Stimulated activated effector memory CD8-positive, alpha-beta T cell treated with anti-CD3 and anti-CD28 coated beads, Interleukin-12 subunit alpha, Interleukin-12 subunit beta, amount 100 ng/mL, for 72 hours (primary cell): ENCODE results near the gene PPP3CB.

Source experiments
- ATAC-seq: fragments of 150-1000 bp; cut with Tn5 transposase; 2 replicates; pipeline ENCODE4 v1.10.0; 2021
- DNase-seq, 2 donors: peaks; one replicate each; pipeline ENCODE4 v3.0.0; 2021 to 2022; ENCODE audit warnings: low spot score in 2 of 2
- H3K27ac Mint-ChIP-seq: one replicate; pipeline ENCODE4 v1.8.0; 2022; ENCODE audit warnings: mild to moderate bottlenecking, mixed read lengths
- H3K36me3 Mint-ChIP-seq: one replicate; pipeline ENCODE4 v1.8.0; 2022; ENCODE audit warnings: mild to moderate bottlenecking, mixed read lengths
- H3K4me1 Mint-ChIP-seq: one replicate; pipeline ENCODE4 v1.8.0; 2022; ENCODE audit warnings: mixed read lengths
- H3K4me3 Mint-ChIP-seq: one replicate; pipeline ENCODE4 v1.8.0; 2022; ENCODE audit warnings: mild to moderate bottlenecking, mixed read lengths
- H3K9me3 Mint-ChIP-seq: one replicate; pipeline ENCODE4 v1.8.0; 2022; ENCODE audit warnings: mixed read lengths

Gene PPP3CB

GRCh38 chr10:73495884-73496674, at the start of gene PPP3CB:
Gene PPP3CB, minus strand, starts transcription at chr10:73496024. Its CDS starts 135 bp downstream, at chr10:73495889.
- Mint-ChIP-seq H3K27ac (peak within 1 kb of the TSS; percentile 92), H3K4me3 (peak within 1 kb of the TSS; percentile 78), H3K4me1 (peaks cover 39% of the 10 kb centered on the region), H3K36me3 (peaks cover 25% of the 10 kb centered on the region), H3K9me3 (no peaks in the 10 kb centered on the region)
- ATAC-seq: peak; percentile 83
- no peak for DNase-seq

- H3K9me3 Mint-ChIP-seq: no peaks in the 10 kb centered on the region
- no peak overlapping the region for H3K27ac Mint-ChIP-seq
- H3K36me3 Mint-ChIP-seq: no peaks in the 10 kb centered on the region
- DNase-seq (no peak), ATAC-seq (no peak)
- H3K4me3 Mint-ChIP-seq: no peak overlapping the region
- H3K4me1 Mint-ChIP-seq: no peaks in the 10 kb centered on the region
Observed at GRCh38 chr10:73545357-73545756, 49.5 kb upstream of the PPP3CB start.

GRCh38 chr10:73537709-73538108, 41.9 kb upstream of the PPP3CB start:
- Mint-ChIP-seq H3K36me3 (peaks cover 6% of the 10 kb centered on the region), H3K27ac (peak overlapping the region; percentile 21), H3K4me3 (no peak overlapping the region), H3K4me1 (peaks cover 10% of the 10 kb centered on the region), H3K9me3 (no peaks in the 10 kb centered on the region)
- no peak for DNase-seq
- ATAC-seq: no peak

- Mint-ChIP-seq H3K9me3 (no peaks in the 10 kb centered on the region), H3K36me3 (peaks cover 6% of the 10 kb centered on the region), H3K4me1 (peaks cover 10% of the 10 kb centered on the region), H3K27ac (peak overlapping the region; percentile 21), H3K4me3 (no peak overlapping the region)
- ATAC-seq: no peak
- no peak for DNase-seq
Observed at GRCh38 chr10:73537288-73537687, 41.5 kb upstream of the PPP3CB start.

- Mint-ChIP-seq H3K27ac (no peak overlapping the region), H3K4me3 (no peak overlapping the region), H3K9me3 (no peaks in the 10 kb centered on the region), H3K36me3 (peaks cover 6% of the 10 kb centered on the region), H3K4me1 (peaks cover 10% of the 10 kb centered on the region)
- DNase-seq (no peak), ATAC-seq (no peak)
Observed at GRCh38 chr10:73534857-73535256, 39.0 kb upstream of the PPP3CB start.

- ATAC-seq: peak; percentile 86
- H3K27ac Mint-ChIP-seq: no peak overlapping the region
- no peaks in the 10 kb centered on the region for H3K4me1 Mint-ChIP-seq
- DNase-seq: peak; percentile 24 to 59
- peaks cover 4% of the 10 kb centered on the region for H3K36me3 Mint-ChIP-seq
- H3K9me3 Mint-ChIP-seq: no peaks in the 10 kb centered on the region
- H3K4me3 Mint-ChIP-seq: no peak overlapping the region
Observed at GRCh38 chr10:73529089-73529832, 33.4 kb upstream of the PPP3CB start.

GRCh38 chr10:73522263-73522662, 26.4 kb upstream of the PPP3CB start:
- H3K27ac Mint-ChIP-seq: no peak overlapping the region
- H3K36me3 Mint-ChIP-seq: peaks cover 4% of the 10 kb centered on the region
- H3K4me1 Mint-ChIP-seq: no peaks in the 10 kb centered on the region
- DNase-seq (no peak), ATAC-seq (no peak)
- H3K4me3 Mint-ChIP-seq: no peak overlapping the region
- H3K9me3 Mint-ChIP-seq: no peaks in the 10 kb centered on the region

GRCh38 chr10:73519336-73519735, 23.5 kb upstream of the PPP3CB start:
- no peak for DNase-seq
- peaks cover 4% of the 10 kb centered on the region for H3K36me3 Mint-ChIP-seq
- ATAC-seq: no peak
- H3K4me1 Mint-ChIP-seq: no peaks in the 10 kb centered on the region
- H3K4me3 Mint-ChIP-seq: no peak overlapping the region
- H3K9me3 Mint-ChIP-seq: no peaks in the 10 kb centered on the region
- H3K27ac Mint-ChIP-seq: no peak overlapping the region

- no peak for ATAC-seq
- DNase-seq: no peak
- Mint-ChIP-seq H3K36me3 (peaks cover under 1% of the 10 kb centered on the region), H3K9me3 (no peaks in the 10 kb centered on the region), H3K4me3 (no peak overlapping the region), H3K27ac (no peak overlapping the region), H3K4me1 (no peaks in the 10 kb centered on the region)
Observed at GRCh38 chr10:73517166-73517888, 21.5 kb upstream of the PPP3CB start.

GRCh38 chr10:73512207-73512743, 16.5 kb upstream of the PPP3CB start:
- H3K27ac Mint-ChIP-seq: no peak overlapping the region

GRCh38 chr10:73509695-73510094, 13.9 kb upstream of the PPP3CB start:
- H3K4me3 Mint-ChIP-seq: no peak overlapping the region
- DNase-seq (no peak), ATAC-seq (peak; percentile 55)
- no peak overlapping the region for H3K27ac Mint-ChIP-seq
- H3K36me3 Mint-ChIP-seq: peaks cover 16% of the 10 kb centered on the region
- H3K9me3 Mint-ChIP-seq: no peaks in the 10 kb centered on the region
- H3K4me1 Mint-ChIP-seq: peaks cover 5% of the 10 kb centered on the region

More at GRCh38 chr10:73512207-73512743, 16.5 kb upstream of the PPP3CB start:
- Mint-ChIP-seq H3K4me3 (no peak overlapping the region), H3K4me1 (peaks cover 5% of the 10 kb centered on the region), H3K36me3 (peaks cover 7% of the 10 kb centered on the region), H3K9me3 (no peaks in the 10 kb centered on the region)
- no peak for ATAC-seq
- DNase-seq: no peak

- DNase-seq (no peak), ATAC-seq (no peak)
- H3K4me1 Mint-ChIP-seq: peaks cover 19% of the 10 kb centered on the region
- no peak overlapping the region for H3K4me3 Mint-ChIP-seq
- no peak overlapping the region for H3K27ac Mint-ChIP-seq
- no peaks in the 10 kb centered on the region for H3K9me3 Mint-ChIP-seq
- H3K36me3 Mint-ChIP-seq: peaks cover 8% of the 10 kb centered on the region
Observed at GRCh38 chr10:73506491-73506890, 10.7 kb upstream of the PPP3CB start.

GRCh38 chr10:73506074-73506473, 10.2 kb upstream of the PPP3CB start:
- DNase-seq: no peak
- Mint-ChIP-seq H3K9me3 (no peaks in the 10 kb centered on the region), H3K4me1 (peaks cover 23% of the 10 kb centered on the region), H3K4me3 (no peak overlapping the region), H3K36me3 (peaks cover 8% of the 10 kb centered on the region), H3K27ac (no peak overlapping the region)
- ATAC-seq: no peak

- DNase-seq (no peak), ATAC-seq (no peak)
- H3K4me3 Mint-ChIP-seq: no peak overlapping the region
- H3K36me3 Mint-ChIP-seq: peaks cover 8% of the 10 kb centered on the region
- H3K27ac Mint-ChIP-seq: no peak overlapping the region
- H3K9me3 Mint-ChIP-seq: no peaks in the 10 kb centered on the region
- peaks cover 20% of the 10 kb centered on the region for H3K4me1 Mint-ChIP-seq
Observed at GRCh38 chr10:73503037-73503436, 7.2 kb upstream of the PPP3CB start.

GRCh38 chr10:73501651-73502050, 5.8 kb upstream of the PPP3CB start:
- Mint-ChIP-seq H3K4me1 (peaks cover 26% of the 10 kb centered on the region), H3K27ac (peak overlapping the region; percentile 83), H3K36me3 (peaks cover 8% of the 10 kb centered on the region), H3K9me3 (no peaks in the 10 kb centered on the region), H3K4me3 (peak overlapping the region; percentile 1)
- peak; percentile 36 for ATAC-seq
- no peak for DNase-seq
